Liver (tissue), 3 donors: ENCODE measurements around the gene GPR150.
"Not testable (repeated sequence)": the region's sequence is repeated elsewhere in the genome, so short reads cannot be mapped to it uniquely, and the experiment has no call there.

Source experiments
- RAD21 ChIP-seq, 2 donors: IDR thresholded peaks; 2 replicates each; pipeline ENCODE4 v1.6.1; 2016; ENCODE audit warnings: antibody characterized with exemption in 2 of 2, mild to moderate bottlenecking in 2 of 2
- TF ChIP-seq, protein P1 (sequence below): fragments of 150-350 bp; IDR thresholded peaks from 2 replicates; pipeline ENCODE4 v1.5.1; 2017; ENCODE audit warnings: improper control_type of control experiment, low read depth, low read length; ENCODE audit not compliant: missing input control
- donor health status: healthy.
- donor health status: healthy.

DNA sequence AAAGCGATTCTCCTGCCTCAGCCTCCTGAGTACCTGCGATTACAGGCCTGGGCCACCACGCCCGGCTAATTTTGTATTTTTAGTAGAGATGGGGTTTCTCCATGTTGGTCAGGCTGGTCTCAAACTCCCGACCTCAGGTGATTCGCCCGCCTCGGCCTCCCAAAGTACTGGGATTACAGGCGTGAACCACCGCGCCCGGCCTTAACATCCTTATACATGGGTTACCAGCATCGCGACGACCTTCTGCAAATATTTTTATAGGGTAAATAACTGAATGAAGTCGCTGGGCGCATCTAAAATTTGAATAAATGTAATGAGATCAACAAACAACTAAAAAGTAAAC, 26.3 kb downstream of the GPR150 start:
- TF ChIP-seq, protein P1, sequence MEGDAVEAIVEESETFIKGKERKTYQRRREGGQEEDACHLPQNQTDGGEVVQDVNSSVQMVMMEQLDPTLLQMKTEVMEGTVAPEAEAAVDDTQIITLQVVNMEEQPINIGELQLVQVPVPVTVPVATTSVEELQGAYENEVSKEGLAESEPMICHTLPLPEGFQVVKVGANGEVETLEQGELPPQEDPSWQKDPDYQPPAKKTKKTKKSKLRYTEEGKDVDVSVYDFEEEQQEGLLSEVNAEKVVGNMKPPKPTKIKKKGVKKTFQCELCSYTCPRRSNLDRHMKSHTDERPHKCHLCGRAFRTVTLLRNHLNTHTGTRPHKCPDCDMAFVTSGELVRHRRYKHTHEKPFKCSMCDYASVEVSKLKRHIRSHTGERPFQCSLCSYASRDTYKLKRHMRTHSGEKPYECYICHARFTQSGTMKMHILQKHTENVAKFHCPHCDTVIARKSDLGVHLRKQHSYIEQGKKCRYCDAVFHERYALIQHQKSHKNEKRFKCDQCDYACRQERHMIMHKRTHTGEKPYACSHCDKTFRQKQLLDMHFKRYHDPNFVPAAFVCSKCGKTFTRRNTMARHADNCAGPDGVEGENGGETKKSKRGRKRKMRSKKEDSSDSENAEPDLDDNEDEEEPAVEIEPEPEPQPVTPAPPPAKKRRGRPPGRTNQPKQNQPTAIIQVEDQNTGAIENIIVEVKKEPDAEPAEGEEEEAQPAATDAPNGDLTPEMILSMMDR, result not testable (repeated sequence)
- TF ChIP-seq RAD21 (IDR thresholded peaks at IDR 0.05), result not testable (repeated sequence)
